AG04450 (cell line): ENCODE results near the gene ZC3H14. TPM values are rescaled to one million over a fixed set of nuclear protein-coding genes. Genes with fewer than 3 reads are reported as not detected.

ENCODE experiments used
- CTCF ChIA-PET: fragments of 300-600, 350-600 bp; formaldehyde crosslinking; extraction: SDS; loops from one replicate; lab custom pipeline; 2022; ENCODE audit warnings: antibody characterized with exemption, inconsistent platforms; lab: Charles Lee
- POLR2A ChIA-PET: fragments of 350-600 bp; formaldehyde crosslinking; extraction: SDS; loops from one replicate; lab custom pipeline; 2021; ENCODE audit warnings: antibody characterized with exemption, inconsistent platforms; lab: Yijun Ruan, JAX
- DNase-seq: peaks from one replicate; pipeline ENCODE4 v3.0.0-alpha.2; 2011; ENCODE audit warnings: low read depth, low spot score
- H3K27ac ChIP-seq: one replicate; pipeline ENCODE4 v1.5.1; 2012; ENCODE audit warnings: low read depth, low read length, control low read depth
- H3K27me3 ChIP-seq: one replicate; pipeline ENCODE4 v1.6.0; 2012; ENCODE audit warnings: low read length; ENCODE audit not compliant: control insufficient read depth, insufficient read depth
- H3K4me3 ChIP-seq: 2 replicates; pipeline ENCODE4 v1.5.1; 2011; ENCODE audit warnings: mild to moderate bottlenecking, low read depth, low read length, control low read depth
- H3K9me3 ChIP-seq: 2 replicates; pipeline ENCODE4 v1.5.1; 2012; ENCODE audit warnings: low read length; ENCODE audit not compliant: control insufficient read depth, insufficient read depth
- CTCF ChIP-seq: IDR thresholded peaks from 2 replicates; pipeline ENCODE4 v1.5.1; 2011; ENCODE audit warnings: low read depth, low read length, control low read depth, inconsistent platforms
- polyA plus RNA-seq: library from polyadenylated mRNA; depleted of rRNA; stranded (reverse); fragments of >200 nt; gene quantifications from 2 replicates; pipeline ENCODE4 v1.2.3, GENCODE V29; 2011

The ZC3H14 gene
- polyA plus RNA-seq, 1 experiment: 102 TPM

- peak; percentile 38 for DNase-seq
- Histone ChIP-seq H3K4me3 (no peak overlapping the region), H3K27ac (no peak overlapping the region), H3K27me3 (no peaks in the 10 kb centered on the region), H3K9me3 (no peaks in the 10 kb centered on the region; the same call in 1 of the 2 replicates)
- CTCF ChIA-PET: interaction anchor here (0.8 to 3.4 kb wide), 13 partner anchors 15 to 614 kb away, joined by 3 to 42 read pairs (median 3); no protein-coding TSS in a partner anchor
- POLR2A ChIA-PET: no interaction called here
- TF ChIP-seq CTCF: peak; percentile 70
These were observed 3.0 kb upstream of the ZC3H14 start for GRCh38 chr14:88559852-88560251.

GRCh38 chr14:88562532-88562830 is 356 bp upstream of the ZC3H14 start:
- H3K4me3 ChIP-seq: peak overlapping the region; percentile 88
- H3K27ac ChIP-seq: no peak overlapping the region
- ChIA-PET POLR2A (interaction anchor here (0.7 kb wide), 1 partner anchor 16 kb away, joined by 4 read pairs; no protein-coding TSS in a partner anchor), CTCF (interaction anchor here (3.4 kb wide), 1 partner anchor 373 kb away, joined by 31 read pairs; no protein-coding TSS in a partner anchor)
- no peaks in the 10 kb centered on the region for H3K27me3 ChIP-seq
- DNase-seq: no peak
- H3K9me3 ChIP-seq: no peaks in the 10 kb centered on the region; the same call in 1 of the 2 replicates
- TF ChIP-seq CTCF: no peak

GRCh38 chr14:88563845-88564244 is 1.0 kb downstream of the ZC3H14 start:
- CTCF ChIA-PET: interaction anchor here (1.0 kb wide), 1 partner anchor 71 kb away, joined by 4 read pairs; no protein-coding TSS in a partner anchor

DNA sequence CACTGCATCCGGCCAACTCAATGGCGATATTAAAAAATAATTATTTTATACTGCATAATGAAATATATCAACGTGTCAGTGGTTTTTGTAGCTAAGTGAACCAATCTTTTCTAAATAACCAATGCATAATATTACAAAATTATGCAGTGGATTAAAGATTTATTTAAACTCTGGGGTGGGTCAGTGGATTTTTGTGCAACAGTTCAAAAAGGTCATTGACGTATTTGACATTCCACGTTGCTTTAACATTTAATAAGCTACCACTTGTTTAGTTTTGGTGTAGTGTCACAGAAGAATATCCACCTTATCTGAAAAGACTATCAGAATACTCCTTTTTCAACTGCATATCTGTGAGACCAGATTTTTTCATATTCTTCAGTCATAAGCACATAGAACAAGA is 2.6 kb downstream of the ZC3H14 start:
- Histone ChIP-seq H3K27me3 (no peaks in the 10 kb centered on the region), H3K27ac (no peak overlapping the region), H3K4me3 (no peak overlapping the region), H3K9me3 (no peaks in the 10 kb centered on the region)
- ChIA-PET POLR2A (interaction anchor here (0.6 kb wide), 1 partner anchor 13 kb away, joined by 6 read pairs; no protein-coding TSS in a partner anchor), CTCF (interaction anchor here (0.9 to 1.1 kb wide), 3 partner anchors 13 to 376 kb away, joined by 3 to 5 read pairs (median 3); no protein-coding TSS in a partner anchor)
- TF ChIP-seq CTCF: no peak
- DNase-seq: no peak

More at GRCh38 chr14:88563845-88564244, 1.0 kb downstream of the ZC3H14 start:
- POLR2A ChIA-PET: interaction anchor here (0.7 kb wide), 2 partner anchors 11 to 1866 kb away, joined by 3 read pairs; no protein-coding TSS in a partner anchor
- H3K27ac ChIP-seq: no peak overlapping the region
- no peaks in the 10 kb centered on the region for H3K9me3 ChIP-seq
- no peak for DNase-seq
- TF ChIP-seq CTCF: no peak
- H3K4me3 ChIP-seq: peak overlapping the region; percentile 88
- no peaks in the 10 kb centered on the region for H3K27me3 ChIP-seq

DNA sequence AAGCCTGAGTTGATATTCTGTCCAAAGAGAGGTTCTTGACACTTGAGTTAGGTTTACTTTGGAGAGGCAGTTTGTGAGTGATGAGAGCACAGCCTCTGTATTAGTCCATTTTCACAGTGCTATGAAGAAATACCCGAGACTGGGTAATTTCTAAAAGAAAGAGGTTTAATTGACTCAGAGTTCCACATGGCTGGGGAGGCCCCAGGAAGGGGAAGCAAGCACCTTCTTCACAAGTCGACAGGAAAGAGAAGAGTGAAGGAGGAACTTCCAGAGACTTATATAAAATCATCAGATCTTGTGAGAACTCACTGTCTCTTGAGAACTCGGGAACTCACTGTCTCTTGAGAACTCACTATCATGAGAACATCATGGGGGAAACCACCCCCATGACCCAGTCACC is 5.4 kb downstream of the ZC3H14 start:
- TF ChIP-seq CTCF: no peak
- no peak overlapping the region for H3K4me3 ChIP-seq
- no peak for DNase-seq
- H3K27me3 ChIP-seq: no peaks in the 10 kb centered on the region
- POLR2A ChIA-PET: no interaction called here
- no peaks in the 10 kb centered on the region for H3K9me3 ChIP-seq
- CTCF ChIA-PET: interaction anchor here (1.9 kb wide), 1 partner anchor 99 kb away, joined by 5 read pairs; no protein-coding TSS in a partner anchor
- H3K27ac ChIP-seq: no peak overlapping the region
